GM12878 (cell line): ENCODE data around the gene OR4F6. TPM values are rescaled to one million over a fixed set of nuclear protein-coding genes. Genes with fewer than 3 reads are reported as not detected.

Experiments
- ATAC-seq: fragments of 200-7000 bp; cut with Tn5 transposase; 3 replicates; pipeline ENCODE4 v1.9.1; 2020; ENCODE audit warnings: mild to moderate bottlenecking, moderate library complexity
- BruUV-seq: library from RNA; stranded (reverse); fragments of 400-500 nt; replicated peaks from 2 replicates; lab custom pipeline; 2021; lab: Mats Ljungman, UMichigan
- CTCF ChIA-PET: fragments of 300-600 bp; sonication (Branson Sonifier 250); formaldehyde crosslinking; extraction: SDS; loops from one replicate; lab custom pipeline; 2021; ENCODE audit warnings: inconsistent platforms; lab: Yijun Ruan, JAX
- POLR2A ChIA-PET: fragments of 350-600 bp; formaldehyde crosslinking; extraction: SDS; loops from one replicate; lab custom pipeline; 2021; ENCODE audit warnings: inconsistent platforms; lab: Charles Lee
- RAD21 ChIA-PET: fragments of 300-600 bp; sonication (Branson Sonifier 250); formaldehyde crosslinking; loops from one replicate; lab custom pipeline; 2023; ENCODE audit warnings: antibody characterized with exemption; ENCODE audit not compliant: unreplicated experiment; lab: Charles Lee
- SMC1A ChIA-PET: fragments of 300-600 bp; sonication (Branson Sonifier 250); formaldehyde crosslinking; loops from one replicate; lab custom pipeline; 2023; ENCODE audit not compliant: unreplicated experiment, uncharacterized antibody; lab: Charles Lee
- DNase-seq: peaks from one replicate; pipeline ENCODE4 v3.0.0-alpha.2; 2011; ENCODE audit warnings: low read depth, low spot score
- FAIRE-seq: peaks from 3 replicates; lab custom pipeline; 2011; peaks lifted over from hg19 to GRCh38; lab: Jason Lieb, UNC
- H2AFZ ChIP-seq: 2 replicates; pipeline ENCODE4 v1.6.0; 2011; ENCODE audit warnings: low read depth, low read length, control low read depth; ENCODE audit not compliant: control insufficient read depth
- H3K27ac ChIP-seq: 2 replicates; pipeline ENCODE4 v1.5.1; 2011; ENCODE audit warnings: control low read depth; ENCODE audit not compliant: control insufficient read depth, insufficient read depth
- H3K27me3 ChIP-seq, 2 experiments: replicated peaks in 1 of 2; 2 replicates each; pipeline versions ENCODE4 v1.6.0 to v1.6.1; 2011; ENCODE audit warnings: low read length in 1 of 2; ENCODE audit not compliant: control insufficient read depth in 2 of 2, insufficient read depth in 2 of 2
- H3K36me3 ChIP-seq, 2 experiments: 2 replicates each; pipeline ENCODE4 v1.5.1; 2011; ENCODE audit warnings: low read length in 1 of 2; ENCODE audit not compliant: control insufficient read depth in 2 of 2, insufficient read depth in 2 of 2
- H3K4me1 ChIP-seq: 2 replicates; pipeline ENCODE4 v1.6.1; 2011; ENCODE audit warnings: mild to moderate bottlenecking, low read length, moderate library complexity, mixed read lengths; ENCODE audit not compliant: control insufficient read depth, insufficient read depth
- H3K4me2 ChIP-seq: 2 replicates; pipeline ENCODE4 v1.6.0; 2011; ENCODE audit warnings: control low read depth; ENCODE audit not compliant: control insufficient read depth, insufficient read depth
- H3K4me3 ChIP-seq: fragments of 200-600 bp; sonication (generic); 2 replicates; pipeline ENCODE4 v1.5.1; 2016
- H3K79me2 ChIP-seq: 2 replicates; pipeline ENCODE4 v1.6.0; 2011; ENCODE audit warnings: low read length; ENCODE audit not compliant: control insufficient read depth, insufficient read depth
- H3K9ac ChIP-seq: 2 replicates; pipeline ENCODE4 v1.8.0; 2011; ENCODE audit warnings: low read length, control low read depth, mixed read lengths; ENCODE audit not compliant: control insufficient read depth, insufficient read depth
- H3K9me3 ChIP-seq: replicated peaks from 3 replicates; pipeline ENCODE4 v1.5.1; 2011; ENCODE audit warnings: mild to moderate bottlenecking, low read length; ENCODE audit not compliant: control insufficient read depth, insufficient read depth
- H4K20me1 ChIP-seq: 2 replicates; pipeline ENCODE4 v1.6.0; 2011; ENCODE audit not compliant: control insufficient read depth, insufficient read depth
- ASH2L ChIP-seq: fragments of 300-600, 200-600 bp; sonication (generic); IDR thresholded peaks from 2 replicates; pipeline ENCODE4 v1.6.1; 2017; ENCODE audit warnings: low read depth, mild to moderate bottlenecking, borderline replicate concordance
- CBFB ChIP-seq: IDR thresholded peaks from 2 replicates; pipeline ENCODE4 v1.6.1; 2016; ENCODE audit warnings: antibody characterized with exemption, low read depth
- CREB1 ChIP-seq: IDR thresholded peaks from 2 replicates; pipeline ENCODE4 v1.6.1; 2012; ENCODE audit warnings: low read depth, mild to moderate bottlenecking, inconsistent platforms
- EP300 ChIP-seq, 2 experiments: fragments of 150-350 bp in 1 of 2; IDR thresholded peaks; 2 replicates each; pipeline ENCODE4 v1.6.1; 2011 to 2012; ENCODE audit warnings: low read depth in 2 of 2, low read length in 2 of 2, borderline replicate concordance in 1 of 2, improper control_type of control experiment in 1 of 2, inconsistent platforms in 1 of 2; ENCODE audit not compliant: control insufficient read depth in 1 of 2
- ESRRA ChIP-seq: IDR thresholded peaks from 2 replicates; pipeline ENCODE4 v1.6.1; 2012; ENCODE audit warnings: mild to moderate bottlenecking, low read length, improper control_type of control experiment
- FOXK2 ChIP-seq: fragments of 450-650 bp; IDR thresholded peaks from 2 replicates; pipeline ENCODE4 v1.6.1; 2017; ENCODE audit warnings: mild to moderate bottlenecking, moderate library complexity
- KDM1A ChIP-seq: fragments of 200-600 bp; sonication (generic); IDR thresholded peaks from 2 replicates; pipeline ENCODE4 v1.6.1; 2016; ENCODE audit warnings: borderline replicate concordance
- MEF2A ChIP-seq: IDR thresholded peaks from 2 replicates; pipeline ENCODE4 v1.6.1; 2011; ENCODE audit warnings: low read depth, mild to moderate bottlenecking, low read length, moderate library complexity; ENCODE audit not compliant: insufficient read depth
- RAD21 ChIP-seq: IDR thresholded peaks from 2 replicates; pipeline ENCODE4 v1.6.1; 2011; ENCODE audit warnings: mild to moderate bottlenecking, low read depth, low read length, moderate library complexity; ENCODE audit not compliant: insufficient read depth
- RUNX3 ChIP-seq: IDR thresholded peaks from 2 replicates; pipeline ENCODE4 v1.6.1; 2012; ENCODE audit warnings: low read length, inconsistent platforms
- SMC3 ChIP-seq: IDR thresholded peaks from 2 replicates; pipeline ENCODE4 v1.6.1; 2011; ENCODE audit warnings: low read length, improper control_type of control experiment, borderline replicate concordance
- TBL1XR1 ChIP-seq: IDR thresholded peaks from 2 replicates; pipeline ENCODE4 v1.6.1; 2012; ENCODE audit warnings: low read depth, low read length, improper control_type of control experiment
- WRNIP1 ChIP-seq: IDR thresholded peaks from 2 replicates; pipeline ENCODE4 v1.6.1; 2011; ENCODE audit warnings: low read depth, low read length, improper control_type of control experiment, borderline replicate concordance
- ZBED1 ChIP-seq: IDR thresholded peaks from 2 replicates; pipeline ENCODE4 v1.6.1; 2016; ENCODE audit warnings: borderline replicate concordance
- ZNF217 ChIP-seq: fragments of 450-650 bp; IDR thresholded peaks from 2 replicates; pipeline ENCODE4 v1.6.1; 2017; ENCODE audit warnings: antibody characterized with exemption, mild to moderate bottlenecking
- ZZZ3 ChIP-seq: IDR thresholded peaks from 2 replicates; pipeline ENCODE4 v1.6.1; 2011; ENCODE audit warnings: low read depth; ENCODE audit not compliant: control insufficient read depth, insufficient read length
- WGBS: methylation state at CpG from one replicate; pipeline ENCODE4 v1.1.6; 2016; ENCODE audit warnings: low lambda C conversion rate; ENCODE audit not compliant: insufficient replicate concordance, insufficient coverage; ENCODE audit errors: missing lambda C conversion rate; 5-methylcytosine and 5-hydroxymethylcytosine counted together
- in situ Hi-C: fragments of 300-500 bp; cut with MboI; formaldehyde crosslinking; loops from 9 replicates; pipeline ENCODE4 v1.14.3; 2018; ENCODE audit warnings: mixed read lengths
- intact Hi-C: fragments of 100-400 bp; cut with micrococcal nuclease; formaldehyde crosslinking; loops from one replicate; pipeline ENCODE4 v1.14.2; 2022; ENCODE audit not compliant: unreplicated experiment
- polyA plus RNA-seq, 11 experiments: library from polyadenylated mRNA; depleted of rRNA in 4 of 11; unstranded in 6 of 11; stranded (reverse) in 5 of 11; fragments of >200 nt; fragmentation: Nextera tagmentation in 4 of 11; fragmentation: Illumina TruSeq in 1 of 11; extraction: Ambion mirVana in 4 of 11; extraction: Trizol in 1 of 11; gene quantifications; 1 replicate in 1 of 11; 2 replicates in 10 of 11; pipeline versions ENCODE4 v1.2.1 to v1.2.3, GENCODE V29; 2011 to 2016; ENCODE audit warnings: inconsistent platforms in 2 of 11, missing spikeins in 2 of 11, low read depth in 1 of 11
- total RNA-seq, 4 experiments: library from RNA; depleted of rRNA in 3 of 4; stranded (reverse); fragments of >200 nt in 3 of 4; fragmentation: Illumina TruSeq in 1 of 4; extraction: Trizol in 1 of 4; gene quantifications; 2 replicates each; pipeline versions ENCODE4 v1.2.1 to v1.2.3, GENCODE V29; 2013 to 2021
- TF ChIP-seq, protein P1 (sequence below): fragments of 450-650 bp; IDR thresholded peaks from 2 replicates; pipeline ENCODE4 v1.6.1; 2018; ENCODE audit warnings: mild to moderate bottlenecking, low read depth, moderate library complexity; ENCODE audit not compliant: partially characterized antibody
- TF ChIP-seq, protein P2 (sequence below): IDR thresholded peaks from 2 replicates; pipeline ENCODE4 v1.6.1; 2011; ENCODE audit warnings: mild to moderate bottlenecking, low read depth, low read length, moderate library complexity; ENCODE audit not compliant: insufficient replicate concordance
- TF ChIP-seq, protein P3 (sequence below): fragments of 450-650 bp; formaldehyde crosslinking; IDR thresholded peaks from 2 replicates; pipeline ENCODE4 v1.5.0; 2022; ENCODE audit warnings: mild to moderate bottlenecking, missing genetic modification characterization

The OR4F6 gene
- total and polyA plus RNA-seq, 10 of the 15 experiments (the other 5 are each of a cell fraction or from before 2014, with no cell fraction given): not detected

DNA sequence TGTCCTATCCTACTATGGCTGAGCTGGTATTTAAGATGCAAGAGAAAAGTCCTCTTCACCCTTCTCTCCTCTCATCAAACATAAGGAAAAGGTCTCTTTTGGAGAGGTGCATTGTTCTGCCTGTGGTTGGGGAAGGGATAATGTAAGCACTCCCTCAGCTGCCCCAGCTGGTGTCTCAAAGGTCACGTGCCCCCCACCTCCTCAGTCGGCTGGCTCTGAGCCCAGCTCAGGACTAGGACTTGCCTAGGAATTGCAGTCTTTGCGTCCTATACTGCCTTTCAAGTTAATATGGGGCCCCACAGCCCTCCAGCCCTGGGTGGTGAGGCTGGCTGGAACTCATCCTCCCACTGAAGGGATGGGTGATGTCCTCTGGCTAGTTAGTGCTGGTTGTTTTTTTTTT lies 38.3 kb downstream of the OR4F6 start:
- DNase-seq (no peak), FAIRE-seq (no peak), ATAC-seq (no peak)
- no peaks in the 10 kb centered on the region; a peak in 1 of 4 replicates for H3K27me3 ChIP-seq
- H3K79me2 ChIP-seq: no peaks in the 10 kb centered on the region
- no peaks in the 10 kb centered on the region for H4K20me1 ChIP-seq
- BruUV-seq: no TSS peak
- no peaks in the 10 kb centered on the region for H3K36me3 ChIP-seq
- ChIA-PET CTCF (no interaction called here), POLR2A (no interaction called here), SMC1A (no interaction called here), RAD21 (no interaction called here)
- H3K4me1 ChIP-seq: no peaks in the 10 kb centered on the region
- no peak overlapping the region for H3K4me2 ChIP-seq
- no peaks in the 10 kb centered on the region for H3K9me3 ChIP-seq
- intact Hi-C loops: no loop called here
- H3K4me3 ChIP-seq: no peak overlapping the region
- in situ Hi-C loops: no loop called here
- H2AFZ ChIP-seq: no peak overlapping the region
- H3K9ac ChIP-seq: no peak overlapping the region
- no peak overlapping the region for H3K27ac ChIP-seq
- no peak for TF ChIP-seq SMC3
- TF ChIP-seq CBFB: no peak
- no peak for TF ChIP-seq WRNIP1
- TF ChIP-seq ESRRA: no peak
- TF ChIP-seq ZZZ3: no peak
- TF ChIP-seq, protein P1, sequence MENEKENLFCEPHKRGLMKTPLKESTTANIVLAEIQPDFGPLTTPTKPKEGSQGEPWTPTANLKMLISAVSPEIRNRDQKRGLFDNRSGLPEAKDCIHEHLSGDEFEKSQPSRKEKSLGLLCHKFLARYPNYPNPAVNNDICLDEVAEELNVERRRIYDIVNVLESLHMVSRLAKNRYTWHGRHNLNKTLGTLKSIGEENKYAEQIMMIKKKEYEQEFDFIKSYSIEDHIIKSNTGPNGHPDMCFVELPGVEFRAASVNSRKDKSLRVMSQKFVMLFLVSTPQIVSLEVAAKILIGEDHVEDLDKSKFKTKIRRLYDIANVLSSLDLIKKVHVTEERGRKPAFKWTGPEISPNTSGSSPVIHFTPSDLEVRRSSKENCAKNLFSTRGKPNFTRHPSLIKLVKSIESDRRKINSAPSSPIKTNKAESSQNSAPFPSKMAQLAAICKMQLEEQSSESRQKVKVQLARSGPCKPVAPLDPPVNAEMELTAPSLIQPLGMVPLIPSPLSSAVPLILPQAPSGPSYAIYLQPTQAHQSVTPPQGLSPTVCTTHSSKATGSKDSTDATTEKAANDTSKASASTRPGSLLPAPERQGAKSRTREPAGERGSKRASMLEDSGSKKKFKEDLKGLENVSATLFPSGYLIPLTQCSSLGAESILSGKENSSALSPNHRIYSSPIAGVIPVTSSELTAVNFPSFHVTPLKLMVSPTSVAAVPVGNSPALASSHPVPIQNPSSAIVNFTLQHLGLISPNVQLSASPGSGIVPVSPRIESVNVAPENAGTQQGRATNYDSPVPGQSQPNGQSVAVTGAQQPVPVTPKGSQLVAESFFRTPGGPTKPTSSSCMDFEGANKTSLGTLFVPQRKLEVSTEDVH: no peak
- no peak for TF ChIP-seq TBL1XR1
- no peak for TF ChIP-seq KDM1A
- no peak for TF ChIP-seq ASH2L
- TF ChIP-seq ZNF217: no peak
- TF ChIP-seq, protein P2, sequence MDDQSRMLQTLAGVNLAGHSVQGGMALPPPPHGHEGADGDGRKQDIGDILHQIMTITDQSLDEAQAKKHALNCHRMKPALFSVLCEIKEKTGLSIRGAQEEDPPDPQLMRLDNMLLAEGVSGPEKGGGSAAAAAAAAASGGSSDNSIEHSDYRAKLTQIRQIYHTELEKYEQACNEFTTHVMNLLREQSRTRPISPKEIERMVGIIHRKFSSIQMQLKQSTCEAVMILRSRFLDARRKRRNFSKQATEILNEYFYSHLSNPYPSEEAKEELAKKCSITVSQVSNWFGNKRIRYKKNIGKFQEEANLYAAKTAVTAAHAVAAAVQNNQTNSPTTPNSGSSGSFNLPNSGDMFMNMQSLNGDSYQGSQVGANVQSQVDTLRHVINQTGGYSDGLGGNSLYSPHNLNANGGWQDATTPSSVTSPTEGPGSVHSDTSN: no peak
- TF ChIP-seq, protein P3, sequence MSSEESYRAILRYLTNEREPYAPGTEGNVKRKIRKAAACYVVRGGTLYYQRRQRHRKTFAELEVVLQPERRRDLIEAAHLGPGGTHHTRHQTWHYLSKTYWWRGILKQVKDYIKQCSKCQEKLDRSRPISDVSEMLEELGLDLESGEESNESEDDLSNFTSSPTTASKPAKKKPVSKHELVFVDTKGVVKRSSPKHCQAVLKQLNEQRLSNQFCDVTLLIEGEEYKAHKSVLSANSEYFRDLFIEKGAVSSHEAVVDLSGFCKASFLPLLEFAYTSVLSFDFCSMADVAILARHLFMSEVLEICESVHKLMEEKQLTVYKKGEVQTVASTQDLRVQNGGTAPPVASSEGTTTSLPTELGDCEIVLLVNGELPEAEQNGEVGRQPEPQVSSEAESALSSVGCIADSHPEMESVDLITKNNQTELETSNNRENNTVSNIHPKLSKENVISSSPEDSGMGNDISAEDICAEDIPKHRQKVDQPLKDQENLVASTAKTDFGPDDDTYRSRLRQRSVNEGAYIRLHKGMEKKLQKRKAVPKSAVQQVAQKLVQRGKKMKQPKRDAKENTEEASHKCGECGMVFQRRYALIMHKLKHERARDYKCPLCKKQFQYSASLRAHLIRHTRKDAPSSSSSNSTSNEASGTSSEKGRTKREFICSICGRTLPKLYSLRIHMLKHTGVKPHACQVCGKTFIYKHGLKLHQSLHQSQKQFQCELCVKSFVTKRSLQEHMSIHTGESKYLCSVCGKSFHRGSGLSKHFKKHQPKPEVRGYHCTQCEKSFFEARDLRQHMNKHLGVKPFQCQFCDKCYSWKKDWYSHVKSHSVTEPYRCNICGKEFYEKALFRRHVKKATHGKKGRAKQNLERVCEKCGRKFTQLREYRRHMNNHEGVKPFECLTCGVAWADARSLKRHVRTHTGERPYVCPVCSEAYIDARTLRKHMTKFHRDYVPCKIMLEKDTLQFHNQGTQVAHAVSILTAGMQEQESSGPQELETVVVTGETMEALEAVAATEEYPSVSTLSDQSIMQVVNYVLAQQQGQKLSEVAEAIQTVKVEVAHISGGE (CRISPR knock-in tag): no peak
- no peak for TF ChIP-seq ZBED1
- TF ChIP-seq EP300 (IDR thresholded peaks at IDR 0.05; ENCODE audit: borderline replicate concordance in 1 of 2, control insufficient read depth in 1 of 2, low read depth in 2 of 2, low read length in 2 of 2): no peak
- no peak for TF ChIP-seq RUNX3
- no peak for TF ChIP-seq FOXK2
- no peak for TF ChIP-seq MEF2A
- TF ChIP-seq CREB1: no peak
- no peak for TF ChIP-seq RAD21
- 18% methylated on average over 3 of the region's 3 CpGs for WGBS
